Common myeloid progenitor, CD34-positive (primary cell): Measurements from ENCODE around the gene WARS2. TPM values are rescaled to one million over a fixed set of nuclear protein-coding genes. Genes with fewer than 3 reads are reported as not detected.
A peak's percentile ranks its signal among the peaks of the same experiment; 100 is the strongest.

Source experiments
- CTCF ChIA-PET: fragments of 350-600 bp; sonication (Branson Sonifier 250); formaldehyde crosslinking; loops from one replicate; lab custom pipeline; 2021; ENCODE audit warnings: antibody characterized with exemption; lab: Charles Lee
- POLR2A ChIA-PET: fragments of 350-600 bp; sonication (Branson Sonifier 250); formaldehyde crosslinking; loops from one replicate; lab custom pipeline; 2021; ENCODE audit warnings: antibody characterized with exemption; lab: Charles Lee
- DNase-seq, 3 donors: peaks; one replicate each; pipeline versions ENCODE4 v3.0.0 to v3.0.0-alpha.2; 2013
- H3K27ac ChIP-seq, 2 experiments: 1 replicate in 1 of 2; 2 replicates in 1 of 2; pipeline ENCODE4 v1.7.0; 2013; ENCODE audit warnings: inconsistent platforms in 2 of 2, low read length in 2 of 2, mild to moderate bottlenecking in 2 of 2, low read depth in 1 of 2, moderate library complexity in 1 of 2; ENCODE audit not compliant: severe bottlenecking in 2 of 2, insufficient read depth in 1 of 2, poor library complexity in 1 of 2
- H3K27me3 ChIP-seq, 5 experiments: replicated peaks in 2 of 5; 1 replicate in 3 of 5; 2 replicates in 2 of 5; pipeline versions ENCODE4 v1.6.1 to v1.7.0; 2013; ENCODE audit warnings: low read length in 4 of 5, mild to moderate bottlenecking in 2 of 5, moderate library complexity in 2 of 5, inconsistent platforms in 1 of 5; ENCODE audit not compliant: insufficient read depth in 5 of 5, control insufficient read depth in 4 of 5
- H3K36me3 ChIP-seq, 4 experiments: 1 replicate in 2 of 4; 2 replicates in 2 of 4; pipeline versions ENCODE4 v1.6.1 to v1.7.0; 2013; ENCODE audit warnings: low read length in 3 of 4, control low read depth in 1 of 4, mild to moderate bottlenecking in 1 of 4; ENCODE audit not compliant: control insufficient read depth in 4 of 4, insufficient read depth in 4 of 4
- H3K4me1 ChIP-seq, 4 experiments: 1 replicate in 3 of 4; 2 replicates in 1 of 4; pipeline versions ENCODE4 v1.6.1 to v1.7.1; 2013; ENCODE audit warnings: low read length in 3 of 4, mild to moderate bottlenecking in 3 of 4, control low read depth in 1 of 4, inconsistent platforms in 1 of 4, moderate library complexity in 1 of 4; ENCODE audit not compliant: control insufficient read depth in 4 of 4, insufficient read depth in 4 of 4; ENCODE audit errors: control extremely low read depth in 1 of 4
- H3K4me3 ChIP-seq, 7 experiments: 1 replicate in 4 of 7; 2 replicates in 3 of 7; pipeline versions ENCODE4 v1.5.1 to v1.7.0; 2013; ENCODE audit warnings: mild to moderate bottlenecking in 7 of 7, low read length in 6 of 7, moderate library complexity in 6 of 7, inconsistent platforms in 2 of 7, low read depth in 2 of 7, control low read depth in 1 of 7; ENCODE audit not compliant: insufficient read depth in 4 of 7, control insufficient read depth in 1 of 7; ENCODE audit errors: extremely low read depth in 1 of 7
- H3K9me3 ChIP-seq, 5 experiments: 1 replicate in 4 of 5; 2 replicates in 1 of 5; pipeline versions ENCODE4 v1.6.1 to v1.7.1; 2013; ENCODE audit warnings: low read length in 4 of 5, mild to moderate bottlenecking in 2 of 5, inconsistent platforms in 1 of 5, low read depth in 1 of 5, moderate library complexity in 1 of 5; ENCODE audit not compliant: control insufficient read depth in 4 of 5, insufficient read depth in 2 of 5; ENCODE audit errors: control extremely low read depth in 1 of 5
- WGBS: methylation state at CpG from one replicate; pipeline ENCODE4 v1.1.5; 2013; ENCODE audit not compliant: insufficient coverage; 5-methylcytosine and 5-hydroxymethylcytosine counted together
- polyA plus RNA-seq: library from polyadenylated mRNA; unstranded; fragments of 120-200 nt; gene quantifications from one replicate; pipeline ENCODE4 v1.2.1, GENCODE V29; 2013

WARS2 gene
- polyA plus RNA-seq = 10.5 TPM

DNA sequence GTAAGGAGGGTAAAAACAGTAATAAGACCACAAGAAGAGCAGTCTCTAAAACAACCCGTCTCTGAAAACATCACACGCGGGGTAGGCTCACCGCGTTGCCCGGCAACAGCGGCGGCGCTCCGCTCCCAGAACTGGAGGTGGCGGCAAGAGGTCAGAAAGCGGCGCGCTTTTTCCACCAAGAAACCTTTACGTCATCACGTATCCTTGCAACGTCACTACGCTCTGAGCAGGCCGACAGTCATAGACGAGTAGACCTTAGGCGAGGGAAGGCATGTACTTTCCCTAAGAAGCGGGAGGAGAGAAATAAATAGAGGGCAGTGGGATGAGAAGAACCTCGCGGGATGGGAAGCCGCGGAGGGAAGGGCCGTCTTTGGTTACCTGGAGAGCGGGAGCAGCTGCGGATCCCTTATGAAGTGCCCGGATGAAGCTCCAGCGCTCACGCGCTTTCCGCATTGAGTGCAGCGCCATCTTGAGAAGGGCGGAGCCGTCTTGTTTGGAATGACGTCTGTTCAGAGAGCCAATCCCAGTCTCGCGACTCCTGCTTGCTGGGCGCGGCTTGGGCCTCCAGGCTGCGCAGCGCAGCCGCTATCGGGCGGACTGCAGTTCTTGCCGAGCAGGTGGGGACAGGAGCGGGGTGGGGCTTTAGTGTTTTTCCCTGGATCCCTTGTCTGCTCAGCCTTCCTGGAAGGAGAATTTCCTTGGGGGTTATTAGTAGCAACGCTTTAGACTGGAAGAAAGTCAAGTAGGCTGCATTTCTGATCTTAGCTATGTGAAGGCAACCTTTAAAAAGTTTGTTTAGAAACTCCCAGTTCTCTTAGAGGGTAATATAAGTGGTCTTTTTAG, at the start of gene WARS2:
WARS2 (minus strand) TSS at position 477 of the 843 bp plus-strand sequence; CDS start at position 468, 9 bp downstream.
- ChIA-PET POLR2A (no interaction called here), CTCF (interaction anchor here (1.6 kb wide), 1 partner anchor 227 kb away, joined by 3 read pairs; no protein-coding TSS in a partner anchor)
- peak; percentile 97 to 99 (median 99) for DNase-seq
- Histone ChIP-seq H3K9me3 (no peaks in the 10 kb centered on the region), H3K36me3 (no peaks in the 10 kb centered on the region), H3K4me1 (peaks cover 6 to 20% (median 12%) of the 10 kb centered on the region in 4 experiments), H3K4me3 (peak within 1 kb of the TSS; percentile 40 to 96 (median 80)), H3K27me3 (no peaks in the 10 kb centered on the region), H3K27ac (peak within 1 kb of the TSS; percentile 98 to 99)
- 0% methylated on average over 36 of the region's 50 CpGs for WGBS

DNA sequence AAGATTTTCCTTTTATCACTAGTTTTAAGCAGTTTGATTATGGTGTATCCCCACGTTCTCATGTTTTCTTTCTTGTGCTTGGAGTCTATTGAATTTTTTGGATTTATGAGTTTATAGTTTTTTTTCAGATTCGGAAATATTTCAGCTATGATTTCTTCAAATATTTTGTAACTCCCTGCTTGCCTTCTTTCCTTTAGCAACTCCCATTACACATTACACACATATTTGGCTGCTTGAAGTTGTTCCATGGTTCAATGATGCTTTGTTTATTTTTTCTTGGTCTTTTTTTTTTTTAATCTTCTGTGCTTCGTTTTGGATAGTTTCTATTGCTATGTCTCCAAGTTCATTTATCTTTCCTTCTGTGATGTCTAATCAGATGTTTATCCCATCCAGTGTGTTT, 48.5 kb upstream of the WARS2 start:
- ChIA-PET POLR2A (no interaction called here), CTCF (no interaction called here)
- WGBS = no CpG with 5 or more reads among the region's 3 CpGs
- no peaks in the 10 kb centered on the region for H3K4me1 ChIP-seq
- H3K4me3 ChIP-seq = no peak overlapping the region
- H3K27me3 ChIP-seq = no peaks in the 10 kb centered on the region
- H3K36me3 ChIP-seq = peaks cover 0 to 9% (median 2%) of the 10 kb centered on the region in 4 experiments
- no peak for DNase-seq
- H3K27ac ChIP-seq = no peak overlapping the region
- H3K9me3 ChIP-seq = peaks cover 0 to 8% (median 2%) of the 10 kb centered on the region in 5 experiments

DNA sequence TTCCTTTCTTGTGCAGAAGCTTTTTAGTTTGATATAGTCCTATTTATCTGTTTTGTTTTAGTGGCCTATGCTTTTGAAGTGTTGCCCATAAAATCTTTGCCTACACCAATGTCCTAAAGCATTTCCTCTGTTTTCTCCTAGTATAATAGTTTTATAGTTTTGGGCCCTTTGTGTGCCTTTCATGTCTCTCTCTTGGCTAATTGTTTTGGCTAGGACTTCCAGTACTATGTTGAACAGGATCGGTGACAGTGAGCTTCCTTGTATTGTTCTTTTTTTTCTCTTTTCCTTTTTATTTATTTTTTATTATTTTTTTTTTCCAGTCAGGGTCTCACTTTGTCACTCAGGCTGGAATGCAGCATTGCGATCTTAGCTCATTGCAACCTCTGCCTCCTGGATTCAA, 47.0 kb upstream of the WARS2 start:
- Histone ChIP-seq H3K4me3 (no peak overlapping the region), H3K27me3 (no peaks in the 10 kb centered on the region), H3K36me3 (peaks cover 0 to 9% (median 2%) of the 10 kb centered on the region in 4 experiments), H3K4me1 (no peaks in the 10 kb centered on the region), H3K27ac (no peak overlapping the region), H3K9me3 (peaks cover 0 to 8% (median 2%) of the 10 kb centered on the region in 5 experiments)
- ChIA-PET POLR2A (no interaction called here), CTCF (no interaction called here)
- WGBS = 100% methylated on average over 1 of the region's 2 CpGs
- DNase-seq = no peak

DNA sequence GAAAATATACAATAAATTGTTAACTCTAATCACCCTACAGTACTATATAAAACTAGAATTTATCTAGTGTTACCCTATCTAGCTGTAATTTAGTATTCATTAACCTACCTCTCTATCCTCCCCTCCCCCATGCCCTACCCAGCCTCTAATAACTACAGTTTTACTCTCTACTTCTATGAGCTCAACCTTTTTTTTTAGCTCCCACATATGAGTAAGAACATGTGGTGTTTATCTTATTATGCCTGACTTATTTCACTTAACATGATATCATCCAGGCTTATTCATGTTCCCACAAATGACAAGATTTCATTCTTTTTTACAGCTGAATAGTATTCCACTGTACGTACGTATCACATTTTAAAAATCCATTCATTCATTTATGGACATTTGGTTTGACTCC, 46.0 kb upstream of the WARS2 start:
- no CpG with 5 or more reads among the region's 2 CpGs for WGBS
- Histone ChIP-seq H3K4me1 (no peaks in the 10 kb centered on the region), H3K27ac (no peak overlapping the region), H3K4me3 (no peak overlapping the region), H3K36me3 (peaks cover 0 to 8% (median 2%) of the 10 kb centered on the region in 4 experiments), H3K27me3 (no peaks in the 10 kb centered on the region), H3K9me3 (peaks cover 0 to 8% (median 2%) of the 10 kb centered on the region in 5 experiments)
- DNase-seq = no peak
- ChIA-PET POLR2A (no interaction called here), CTCF (no interaction called here)

DNA sequence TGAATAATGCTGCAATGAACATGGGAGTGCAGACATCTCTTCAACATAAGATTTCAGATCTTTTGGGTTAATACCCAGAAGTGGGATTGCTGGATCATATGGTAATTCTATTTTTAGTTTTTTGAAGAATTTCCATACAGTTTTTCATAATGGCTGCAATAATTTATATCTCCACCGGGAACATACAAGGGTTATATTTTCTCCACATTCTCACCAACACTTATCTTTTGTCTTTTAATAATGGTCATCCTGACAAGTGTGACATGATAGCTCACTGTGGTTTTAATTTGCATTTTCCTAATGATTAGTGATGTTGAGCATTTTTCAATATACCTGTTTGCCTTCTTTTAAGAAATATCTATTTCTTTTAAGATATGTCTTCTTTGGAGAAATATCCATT, 44.5 kb upstream of the WARS2 start:
- Histone ChIP-seq H3K9me3 (peaks cover 0 to 11% (median 0%) of the 10 kb centered on the region in 5 experiments), H3K36me3 (peaks cover 0 to 8% (median 3%) of the 10 kb centered on the region in 4 experiments), H3K4me1 (no peaks in the 10 kb centered on the region), H3K4me3 (no peak overlapping the region), H3K27ac (no peak overlapping the region), H3K27me3 (no peaks in the 10 kb centered on the region)
- no peak for DNase-seq
- ChIA-PET CTCF (no interaction called here), POLR2A (no interaction called here)
- WGBS = no CpG with 5 or more reads among the region's 1 CpG

DNA sequence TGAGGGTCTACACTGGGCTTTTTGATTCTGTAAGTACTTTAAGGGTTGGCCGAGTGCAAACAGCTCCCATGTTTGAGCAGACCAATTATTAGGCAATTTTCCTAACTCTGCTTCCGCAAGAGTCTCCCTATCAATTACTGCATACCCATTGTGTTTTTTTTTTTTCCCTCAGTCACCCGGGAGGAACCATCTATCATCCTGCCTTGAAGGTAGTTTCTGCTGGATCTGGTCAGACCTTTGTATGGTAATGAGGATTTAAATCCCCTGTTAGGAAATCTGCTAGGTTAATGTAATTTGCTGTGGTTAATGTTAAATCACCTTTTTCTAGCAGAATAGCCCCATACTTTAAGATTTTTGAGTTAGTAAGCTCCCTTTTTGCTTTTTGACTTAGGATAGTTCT, 40.8 kb upstream of the WARS2 start:
- Histone ChIP-seq H3K27ac (no peak overlapping the region), H3K4me1 (no peaks in the 10 kb centered on the region), H3K27me3 (no peaks in the 10 kb centered on the region), H3K4me3 (no peak overlapping the region), H3K36me3 (peaks cover 0 to 18% (median 1%) of the 10 kb centered on the region in 4 experiments), H3K9me3 (peaks cover 0 to 16% (median 2%) of the 10 kb centered on the region in 5 experiments)
- DNase-seq = no peak
- POLR2A ChIA-PET = no interaction called here
- 100% methylated on average over 2 of the region's 3 CpGs for WGBS
- CTCF ChIA-PET = no interaction called here

DNA sequence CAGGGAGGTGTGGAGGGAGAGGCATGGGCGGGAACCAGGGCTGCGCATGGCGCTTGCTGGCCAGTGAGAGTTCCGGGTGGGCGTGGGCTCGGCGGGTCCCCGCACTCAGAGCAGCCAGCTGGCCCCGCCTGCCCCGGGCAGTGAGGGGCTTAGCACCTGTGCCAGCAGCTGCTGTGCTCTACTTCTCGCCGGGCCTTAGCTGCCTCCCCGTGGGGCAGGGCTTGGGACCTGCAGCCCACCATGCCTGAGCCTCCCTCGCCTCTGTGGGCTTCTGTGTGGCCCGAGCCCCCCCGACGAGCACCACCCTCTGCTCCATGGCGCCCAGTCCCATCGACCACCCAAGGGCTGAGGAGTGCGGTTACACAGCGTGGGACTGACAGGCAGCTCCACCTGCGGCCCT, 38.6 kb upstream of the WARS2 start:
- 96% methylated on average over 21 of the region's 22 CpGs for WGBS
- DNase-seq = no peak
- no peaks in the 10 kb centered on the region for H3K27me3 ChIP-seq
- no peak overlapping the region for H3K4me3 ChIP-seq
- H3K27ac ChIP-seq = no peak overlapping the region
- ChIA-PET CTCF (no interaction called here), POLR2A (no interaction called here)
- H3K4me1 ChIP-seq = no peaks in the 10 kb centered on the region
- peaks cover 0 to 16% (median 2%) of the 10 kb centered on the region in 5 experiments for H3K9me3 ChIP-seq
- H3K36me3 ChIP-seq = peaks cover 0 to 26% (median 1%) of the 10 kb centered on the region in 4 experiments
